HG03457 (cell line): ENCODE data around the gene PKD2L1.
"Not testable (repeated sequence)": the region's sequence is repeated elsewhere in the genome, so short reads cannot be mapped to it uniquely, and the experiment has no call there.

Source experiments
- ATAC-seq: cut with Tn5 transposase; IDR thresholded peaks from one replicate; pipeline ENCODE4 v1.9.1; 2021; ENCODE audit warnings: moderate number of reproducible peaks; ENCODE audit not compliant: unreplicated experiment

The PKD2L1 gene

DNA sequence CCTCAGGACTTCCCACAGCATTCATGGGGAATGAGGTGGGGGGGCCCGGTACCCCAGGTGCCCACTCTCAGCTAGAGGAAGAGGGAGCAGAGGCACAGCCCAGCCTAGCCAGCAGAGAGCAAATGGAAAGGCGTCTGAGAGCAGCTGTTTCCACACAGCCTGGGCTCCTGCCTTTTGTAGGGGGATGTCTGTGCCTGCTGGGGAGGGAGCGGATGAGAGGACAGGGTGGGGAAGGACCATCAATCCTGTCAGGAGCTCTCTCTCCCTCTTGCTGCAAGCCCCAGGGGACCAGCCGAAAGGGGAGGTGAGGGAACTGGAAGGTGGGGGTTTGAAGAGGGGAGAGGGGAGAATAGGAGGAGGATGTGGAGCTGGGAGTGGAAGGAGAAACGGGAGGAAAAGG is at the start of gene PKD2L1:
PKD2L1 (minus strand) TSS at position 150 of the 400 bp plus-strand sequence; CDS start at position 25, 125 bp downstream.
- no peak for ATAC-seq

GRCh38 chr10:100377830-100378229 is 47.8 kb upstream of the PKD2L1 start:
- no peak for ATAC-seq

GRCh38 chr10:100376656-100377055 is 46.6 kb upstream of the PKD2L1 start:
- not testable (repeated sequence) for ATAC-seq

- ATAC-seq = not testable (repeated sequence)
These were observed 44.8 kb upstream of the PKD2L1 start for GRCh38 chr10:100374677-100375353.

GRCh38 chr10:100374200-100374655 is 44.2 kb upstream of the PKD2L1 start:
- no peak for ATAC-seq

GRCh38 chr10:100373298-100374199 is 43.5 kb upstream of the PKD2L1 start:
- ATAC-seq = peak; percentile 84

DNA sequence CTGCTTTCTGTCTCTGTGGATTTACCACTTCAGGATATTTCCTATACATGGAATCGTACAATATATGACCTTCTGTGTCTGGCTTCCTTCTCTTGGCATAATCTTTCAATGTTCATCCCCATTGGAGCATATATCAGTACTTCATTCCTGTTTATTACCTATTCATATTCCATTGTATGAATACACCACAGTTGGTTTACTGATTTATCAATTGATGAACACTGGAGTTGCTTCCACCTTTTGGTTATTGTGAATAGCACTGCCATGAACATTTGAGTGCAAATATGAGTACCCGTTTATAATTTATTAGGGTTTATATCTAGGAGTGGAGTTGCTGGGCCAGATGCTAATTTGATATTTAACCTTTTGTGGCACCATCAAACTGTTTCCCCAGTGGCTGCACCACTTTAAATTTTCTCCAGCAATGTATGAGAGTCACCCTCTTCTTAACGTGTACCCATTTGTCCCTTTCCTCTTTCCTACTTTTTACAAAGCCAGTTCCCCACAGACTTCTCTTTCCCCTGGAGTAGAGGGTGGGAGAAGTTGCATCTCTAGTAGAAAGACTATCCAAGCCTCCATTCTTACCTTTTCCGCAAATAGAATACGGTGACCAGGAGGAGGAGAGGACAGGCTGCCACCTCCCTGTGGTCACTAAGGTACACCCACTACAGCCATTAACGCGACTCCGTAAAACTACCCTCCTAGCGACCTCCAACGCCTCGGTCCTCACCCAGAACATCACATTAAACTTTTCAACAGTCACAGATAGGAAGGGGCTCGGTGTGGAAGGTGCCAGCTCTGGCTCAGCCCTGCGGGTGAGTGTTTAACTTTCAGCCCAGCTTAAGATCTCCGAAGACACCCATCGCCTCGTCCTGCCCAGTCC is 42.6 kb upstream of the PKD2L1 start:
- ATAC-seq = no peak

DNA sequence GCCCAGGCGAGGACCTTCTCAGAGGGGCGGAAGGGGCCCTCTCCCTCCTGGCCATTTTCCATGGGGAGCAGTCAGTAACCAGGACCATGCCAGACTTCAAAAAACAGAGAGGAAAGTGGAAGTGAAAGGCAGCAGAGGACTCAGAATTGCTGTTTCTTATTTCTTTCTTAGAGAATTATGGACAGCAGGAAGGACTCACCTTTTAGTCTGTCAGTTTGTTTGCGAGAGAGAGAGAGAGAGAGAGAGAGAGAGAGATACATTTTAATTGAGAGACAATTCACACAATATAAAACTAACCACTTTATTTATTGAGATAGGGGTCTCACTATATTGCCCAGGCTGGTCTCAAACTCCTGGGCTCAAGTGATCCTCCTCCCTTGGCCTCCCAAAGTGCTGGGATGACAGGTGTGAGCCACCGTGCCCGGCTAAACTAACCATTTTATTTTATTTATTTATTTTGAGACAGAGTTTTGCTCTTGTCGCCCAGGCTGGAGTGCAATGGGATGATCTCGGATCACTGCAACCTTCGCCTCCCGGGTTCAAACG is 41.5 kb upstream of the PKD2L1 start:
- ATAC-seq = no peak

DNA sequence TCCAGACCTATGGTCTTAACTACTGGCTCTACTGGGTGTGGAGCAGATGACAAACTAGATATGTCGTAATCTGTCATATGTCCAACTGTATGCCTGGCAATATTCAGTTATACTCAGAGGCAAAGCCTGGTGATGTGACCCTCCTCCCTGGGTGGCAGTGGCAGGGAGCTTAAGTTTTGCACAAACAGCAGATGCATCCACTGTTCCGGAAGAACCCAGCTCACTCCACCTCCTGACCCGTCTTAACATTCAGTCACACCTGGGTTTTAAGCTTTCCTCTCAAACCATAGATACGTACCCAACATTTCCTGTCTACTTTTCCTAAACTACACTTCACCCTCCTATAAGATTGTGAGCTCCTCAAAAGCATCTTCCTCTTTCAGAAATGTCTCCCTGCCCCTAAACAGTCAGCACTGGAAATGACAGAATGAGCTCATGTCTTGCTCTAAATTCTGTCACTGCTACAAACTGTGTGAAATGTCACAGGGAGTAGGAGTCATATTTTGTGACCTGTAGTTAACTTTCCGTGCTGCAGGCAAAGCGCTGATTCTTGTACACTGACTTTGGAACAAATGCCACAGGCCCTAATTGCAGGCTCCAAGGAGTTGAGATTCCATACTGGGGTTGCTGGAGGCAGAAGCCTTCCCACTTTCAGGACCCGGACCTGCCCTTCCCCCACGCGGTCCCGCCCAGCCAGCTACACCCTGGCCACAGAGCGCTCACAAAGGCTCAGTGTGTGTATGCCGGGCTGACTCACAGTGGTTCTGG is 40.9 kb upstream of the PKD2L1 start:
- ATAC-seq = no peak

DNA sequence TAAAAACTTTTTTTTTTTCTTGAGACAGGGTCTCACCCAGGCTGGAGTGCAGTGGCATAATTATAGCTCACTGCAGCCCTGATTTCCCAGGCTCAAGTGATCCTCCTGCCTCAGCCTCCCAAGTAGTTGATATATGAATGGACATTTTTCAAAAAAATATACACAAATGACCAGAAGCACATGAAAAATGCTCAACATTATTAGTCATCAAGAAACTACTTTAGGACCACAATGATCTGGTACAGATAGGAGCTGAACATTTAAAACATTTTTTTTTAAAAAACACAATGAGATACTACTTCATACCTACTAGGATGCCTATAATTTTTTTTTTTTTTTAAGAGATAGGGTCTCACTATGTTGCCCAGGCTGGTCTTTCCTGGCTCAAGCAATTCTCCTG is 38.7 kb upstream of the PKD2L1 start:
- no peak for ATAC-seq

DNA sequence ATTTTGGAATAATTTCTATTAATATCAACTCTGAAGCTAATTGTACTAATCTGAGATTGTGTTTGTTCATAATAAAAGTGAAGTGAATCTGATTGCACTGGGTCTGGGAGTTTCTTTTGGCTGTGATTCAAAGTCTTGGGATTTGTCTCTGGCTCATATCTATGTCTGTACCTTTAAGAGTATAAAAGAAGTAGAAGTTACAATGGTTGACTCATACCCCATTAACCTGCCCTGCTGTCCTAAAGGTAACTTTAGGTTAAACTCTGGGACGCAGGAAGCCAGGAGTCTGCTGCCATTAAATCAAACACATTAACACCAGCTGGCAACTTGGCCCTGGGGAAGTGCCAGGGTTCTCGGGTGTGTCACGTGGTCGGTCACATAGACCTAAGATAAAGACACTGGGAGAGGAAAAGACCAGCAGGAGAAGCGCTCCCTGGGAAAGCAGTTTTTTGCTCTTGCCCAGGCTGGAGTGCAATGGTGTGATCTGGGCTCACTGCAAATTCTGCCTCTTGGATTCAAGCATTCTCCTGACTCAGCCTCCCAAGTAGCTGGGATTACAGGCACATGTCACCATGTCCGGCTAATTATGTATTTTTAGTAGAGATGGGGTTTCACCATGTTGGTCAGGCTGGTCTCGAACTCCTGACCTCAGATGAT is 34.8 kb upstream of the PKD2L1 start:
- no peak for ATAC-seq

DNA sequence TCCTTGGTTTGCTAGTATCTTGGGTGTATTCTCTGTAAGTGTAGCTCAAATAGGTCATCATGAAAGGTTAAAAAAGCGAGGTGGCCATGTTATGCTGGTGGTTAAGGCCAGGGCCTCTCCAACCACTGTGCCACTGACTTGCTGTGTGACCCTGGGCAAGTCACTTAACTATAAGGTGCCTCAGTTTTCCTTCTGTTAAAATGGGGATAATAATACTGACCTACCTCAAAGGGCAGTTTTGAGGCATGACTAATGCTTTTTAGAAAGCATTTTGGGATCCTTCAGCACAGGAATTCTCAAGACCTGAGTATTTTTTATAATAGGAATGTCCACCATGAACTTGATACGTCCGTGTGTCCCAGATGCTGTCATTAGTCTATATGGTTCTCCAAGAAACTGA is 34.1 kb upstream of the PKD2L1 start:
- no peak for ATAC-seq

DNA sequence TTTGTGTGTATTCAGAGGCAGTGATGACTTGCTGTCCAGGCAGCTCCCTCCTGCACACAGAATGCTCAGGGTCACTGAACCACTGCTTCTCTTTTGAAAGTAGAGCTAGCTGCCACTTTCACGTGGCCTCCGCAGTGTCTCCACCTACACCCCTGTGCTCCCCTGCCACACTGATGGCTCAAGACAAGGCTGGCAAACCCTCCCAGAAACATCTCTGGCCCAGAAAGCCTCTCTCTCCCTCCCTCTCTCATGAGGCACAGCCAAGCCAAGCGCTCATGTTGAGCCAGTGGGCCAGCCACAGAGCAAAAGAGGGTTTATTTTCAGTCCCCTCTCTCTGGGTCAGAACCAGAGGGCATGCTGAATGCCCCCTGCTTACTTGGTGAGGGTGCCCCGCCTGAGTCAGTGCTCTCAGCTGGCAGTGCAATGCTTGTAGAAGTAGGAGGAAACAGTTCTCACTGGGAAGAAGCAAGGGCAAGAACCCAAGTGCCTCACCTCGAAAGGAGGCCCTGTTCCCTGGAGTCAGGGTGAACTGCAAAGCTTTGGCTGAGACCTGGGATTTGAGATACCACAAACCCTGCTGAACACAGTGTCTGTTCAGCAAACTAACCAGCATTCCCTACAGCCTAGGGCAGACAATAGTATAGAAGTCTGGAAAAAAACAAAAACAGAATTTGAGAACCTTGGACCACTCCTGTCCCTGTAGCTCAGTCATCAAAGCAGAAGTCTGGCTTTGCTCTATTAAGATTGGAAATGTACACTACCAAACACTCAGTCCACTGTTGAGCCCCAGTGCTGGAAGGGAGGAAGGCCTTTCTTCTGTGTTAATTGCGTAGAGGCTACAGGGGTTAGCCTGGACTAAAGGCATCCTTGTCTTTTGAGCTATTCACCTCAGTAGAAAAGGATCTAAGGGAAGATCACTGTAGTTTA is 32.8 kb upstream of the PKD2L1 start:
- ATAC-seq = no peak

DNA sequence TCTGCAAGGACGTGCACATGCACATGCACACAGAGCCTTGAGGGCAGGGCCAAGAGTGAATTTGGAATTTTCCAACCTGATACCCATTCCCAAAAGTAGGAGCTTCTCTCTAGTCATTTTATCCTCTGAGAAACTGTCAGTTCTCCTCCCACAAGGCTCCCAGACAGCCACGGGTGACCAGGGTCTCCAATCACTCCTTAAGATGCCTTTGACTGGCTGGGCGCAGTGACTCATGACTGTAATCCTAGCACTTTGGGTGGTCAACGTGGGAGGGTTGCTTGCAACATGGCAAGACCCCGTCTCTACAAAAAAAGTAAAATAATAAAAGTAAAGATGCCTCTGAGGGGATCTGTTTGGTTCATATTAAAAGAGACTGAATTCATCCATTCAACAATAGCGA is 30.2 kb upstream of the PKD2L1 start:
- no peak for ATAC-seq

DNA sequence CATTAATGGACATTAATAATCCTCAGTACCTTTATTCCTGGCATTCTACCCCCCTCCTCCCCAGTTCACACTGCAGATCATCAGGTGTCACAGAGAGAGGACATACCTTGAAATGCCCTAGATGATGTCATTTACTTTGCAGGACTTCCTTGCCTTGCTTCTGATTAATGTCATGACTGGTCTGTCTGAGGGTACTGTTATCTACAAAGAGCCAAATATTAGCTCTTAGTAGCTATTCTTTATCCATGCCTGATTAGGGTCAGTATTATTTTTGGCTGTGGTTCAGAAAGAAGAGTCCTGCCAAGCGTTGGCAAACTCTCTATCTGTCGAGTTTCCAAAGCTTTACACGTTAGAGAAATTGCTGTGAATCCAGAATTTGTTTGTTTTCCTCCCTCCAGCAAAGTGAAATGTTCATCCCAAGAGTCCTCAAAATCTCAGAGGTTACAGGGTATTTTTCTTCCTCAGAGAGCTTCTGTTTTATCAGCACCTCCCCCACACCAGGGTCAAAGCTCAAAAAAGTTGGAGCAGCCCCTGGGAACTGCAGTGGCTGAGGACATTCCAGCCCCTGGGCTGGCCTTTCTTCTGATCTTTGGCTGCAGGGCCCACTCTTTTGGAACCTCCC is 29.6 kb upstream of the PKD2L1 start:
- no peak for ATAC-seq

DNA sequence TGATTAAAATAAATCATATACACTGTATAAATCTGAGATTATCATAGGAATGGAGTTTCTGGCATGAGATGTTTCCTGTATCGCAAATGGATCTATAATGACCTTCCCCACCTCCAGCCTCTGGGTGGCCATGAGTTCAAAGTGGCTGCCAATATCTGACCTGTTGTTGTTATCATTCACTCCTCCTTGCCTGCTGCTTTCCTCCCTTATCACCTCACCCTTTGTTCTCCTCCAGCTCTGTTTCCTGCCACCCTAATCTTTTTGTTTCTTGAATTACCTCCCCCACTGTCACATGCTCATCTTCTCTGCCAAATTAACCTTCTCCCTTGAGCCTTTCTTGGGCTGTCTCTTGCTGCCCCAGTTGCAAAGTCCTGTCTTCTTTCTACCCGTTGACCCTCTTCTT is 29.0 kb upstream of the PKD2L1 start:
- ATAC-seq = no peak

DNA sequence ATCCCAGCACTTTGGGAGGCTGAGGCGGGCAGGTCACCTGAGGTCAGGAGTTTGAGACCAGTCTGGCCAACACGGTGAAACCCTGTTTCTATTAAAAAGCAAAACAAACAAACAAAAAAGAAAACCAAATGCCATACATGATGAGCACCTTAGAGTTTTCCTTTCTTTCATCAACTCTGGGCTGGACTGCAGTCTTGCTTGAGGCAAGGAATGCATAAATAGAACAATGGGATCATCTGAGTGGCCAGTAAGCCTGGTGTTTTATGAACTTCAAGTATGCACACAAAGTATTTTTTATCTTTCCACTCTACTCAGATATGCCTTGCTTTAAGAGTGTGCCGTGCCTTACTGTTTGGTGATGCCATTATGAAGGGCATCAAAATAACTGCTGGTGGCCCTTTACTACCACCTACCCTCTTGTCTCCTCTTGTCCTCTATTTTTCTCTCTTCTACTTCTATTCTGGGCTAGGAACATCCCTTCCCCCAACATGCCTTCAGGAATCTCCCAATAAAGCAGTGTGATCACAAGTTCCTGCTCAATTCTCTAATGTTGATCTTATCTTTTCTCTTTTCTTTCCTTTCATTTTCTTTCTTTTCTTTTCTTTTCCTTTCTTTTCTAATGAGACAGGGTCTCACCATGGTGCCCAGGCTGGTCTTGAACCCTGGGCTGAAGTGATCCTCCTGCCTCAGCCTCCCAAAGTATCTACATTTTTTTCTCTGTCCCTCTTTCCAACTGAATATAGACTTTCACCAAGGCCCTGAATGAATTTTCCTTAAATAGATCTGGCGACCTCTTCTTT is 27.2 kb upstream of the PKD2L1 start:
- ATAC-seq = no peak
